Suprapubic skin (tissue), 4 donors: Measurements from ENCODE around the gene GPBP1.

ENCODE experiments used
- EP300 ChIP-seq: sonication (generic); formaldehyde crosslinking; IDR thresholded peaks from one replicate; pipeline ENCODE4 v1.6.1; 2017; ENCODE audit warnings: antibody characterized with exemption
- POLR2A ChIP-seq, 2 donors: fragments of 450-650 bp; IDR thresholded peaks; one replicate each; pipeline ENCODE4 v1.6.1; 2017; ENCODE audit warnings: antibody characterized with exemption in 2 of 2, mild to moderate bottlenecking in 2 of 2, moderate library complexity in 2 of 2
- POLR2AphosphoS5 ChIP-seq, 3 donors: sonication (generic); formaldehyde crosslinking; IDR thresholded peaks; one replicate each; pipeline ENCODE4 v1.6.1; 2017; ENCODE audit warnings: antibody characterized with exemption in 3 of 3
- TF ChIP-seq, protein P1 (sequence below), 2 donors: fragments of 200-600 bp in 1 of 2; fragments of 450-650 bp in 1 of 2; sonication (generic) in 1 of 2; IDR thresholded peaks; one replicate each; pipeline ENCODE4 v1.5.1; 2016 to 2019; ENCODE audit warnings: antibody characterized with exemption in 2 of 2, mild to moderate bottlenecking in 1 of 2, moderate library complexity in 1 of 2

DNA sequence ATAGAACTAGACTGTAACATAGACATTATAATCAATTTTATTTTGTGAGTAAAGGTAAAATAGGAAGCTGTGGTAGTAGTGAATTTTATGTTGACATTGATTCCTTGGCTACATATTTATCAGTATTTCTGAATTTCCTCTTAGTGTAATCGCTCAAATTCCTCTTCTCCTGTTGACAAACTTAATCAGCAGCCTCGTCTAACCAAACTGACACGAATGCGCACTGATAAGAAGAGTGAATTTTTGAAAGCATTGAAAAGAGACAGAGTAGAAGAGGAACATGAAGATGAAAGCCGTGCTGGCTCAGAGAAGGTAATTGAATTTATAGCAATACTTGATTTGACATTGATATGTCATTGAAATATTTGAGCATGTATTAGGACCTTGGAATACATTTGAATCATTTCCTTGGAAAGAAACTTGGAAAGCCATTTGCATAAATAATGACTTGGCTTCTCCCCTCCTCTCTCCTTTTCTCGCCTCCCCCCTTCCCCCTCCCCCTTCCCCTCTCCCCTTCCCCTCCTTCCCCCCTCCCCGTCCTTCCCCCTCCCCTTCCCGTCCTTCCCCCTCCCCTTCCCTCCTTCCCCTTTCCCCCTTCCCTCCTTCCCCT lies 75.5 kb downstream of the GPBP1 start:
- TF ChIP-seq POLR2AphosphoS5 (IDR thresholded peaks at IDR 0.05): no peak
- TF ChIP-seq, protein P1, sequence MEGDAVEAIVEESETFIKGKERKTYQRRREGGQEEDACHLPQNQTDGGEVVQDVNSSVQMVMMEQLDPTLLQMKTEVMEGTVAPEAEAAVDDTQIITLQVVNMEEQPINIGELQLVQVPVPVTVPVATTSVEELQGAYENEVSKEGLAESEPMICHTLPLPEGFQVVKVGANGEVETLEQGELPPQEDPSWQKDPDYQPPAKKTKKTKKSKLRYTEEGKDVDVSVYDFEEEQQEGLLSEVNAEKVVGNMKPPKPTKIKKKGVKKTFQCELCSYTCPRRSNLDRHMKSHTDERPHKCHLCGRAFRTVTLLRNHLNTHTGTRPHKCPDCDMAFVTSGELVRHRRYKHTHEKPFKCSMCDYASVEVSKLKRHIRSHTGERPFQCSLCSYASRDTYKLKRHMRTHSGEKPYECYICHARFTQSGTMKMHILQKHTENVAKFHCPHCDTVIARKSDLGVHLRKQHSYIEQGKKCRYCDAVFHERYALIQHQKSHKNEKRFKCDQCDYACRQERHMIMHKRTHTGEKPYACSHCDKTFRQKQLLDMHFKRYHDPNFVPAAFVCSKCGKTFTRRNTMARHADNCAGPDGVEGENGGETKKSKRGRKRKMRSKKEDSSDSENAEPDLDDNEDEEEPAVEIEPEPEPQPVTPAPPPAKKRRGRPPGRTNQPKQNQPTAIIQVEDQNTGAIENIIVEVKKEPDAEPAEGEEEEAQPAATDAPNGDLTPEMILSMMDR (IDR thresholded peaks at IDR 0.05): no peak
- TF ChIP-seq EP300: no peak
- no peak for TF ChIP-seq POLR2A (IDR thresholded peaks at IDR 0.05)
